Endothelial cell of umbilical vein (primary cell): Measurements from ENCODE around the gene NLRC3.

Experiments
- EZH2 ChIP-seq: IDR thresholded peaks from 2 replicates; pipeline ENCODE4 v1.6.1; 2012; ENCODE audit warnings: borderline replicate concordance, low read depth, mild to moderate bottlenecking, moderate library complexity, low read length, inconsistent platforms; ENCODE audit not compliant: severe bottlenecking
- FOS ChIP-seq: IDR thresholded peaks from 2 replicates; pipeline ENCODE4 v1.6.1; 2011; ENCODE audit warnings: mild to moderate bottlenecking, low read length, moderate library complexity, borderline replicate concordance; ENCODE audit not compliant: insufficient read depth
- GATA2 ChIP-seq: IDR thresholded peaks from 2 replicates; pipeline ENCODE4 v1.7.0; 2011; ENCODE audit warnings: low read depth, mild to moderate bottlenecking, moderate library complexity, mixed read lengths, low read length; ENCODE audit not compliant: insufficient read length, insufficient read depth
- JUN ChIP-seq: IDR thresholded peaks from 2 replicates; pipeline ENCODE4 v1.6.1; 2011; ENCODE audit warnings: borderline replicate concordance, low read depth; ENCODE audit not compliant: insufficient read length, insufficient read depth
- MYC ChIP-seq: IDR thresholded peaks from one replicate; pipeline ENCODE4 v1.6.1; 2011; ENCODE audit warnings: mild to moderate bottlenecking, low read depth, low read length
- POLR2A ChIP-seq: IDR thresholded peaks from 2 replicates; pipeline ENCODE4 v1.6.1; 2012; ENCODE audit warnings: low read depth, mild to moderate bottlenecking, control low read depth, low read length
- POLR2AphosphoS5 ChIP-seq: IDR thresholded peaks from 2 replicates; pipeline ENCODE4 v1.6.1; 2012; ENCODE audit warnings: low read depth, mild to moderate bottlenecking, control low read depth, low read length, moderate library complexity; ENCODE audit not compliant: insufficient read depth
- TF ChIP-seq, protein P1 (sequence below), 2 donors: IDR thresholded peaks; 1 replicate in 1 of 2; 2 replicates in 1 of 2; pipeline ENCODE4 v1.5.1; 2011; ENCODE audit warnings: low read length in 2 of 2, mild to moderate bottlenecking in 2 of 2, moderate library complexity in 2 of 2, control low read depth in 1 of 2, inconsistent platforms in 1 of 2, low read depth in 1 of 2; ENCODE audit not compliant: insufficient read depth in 1 of 2; ENCODE audit errors: extremely low read depth in 1 of 2
- TF ChIP-seq, protein P2 (sequence below): IDR thresholded peaks from 2 replicates; pipeline ENCODE4 v1.6.1; 2011; ENCODE audit not compliant: insufficient read depth, insufficient read length

DNA sequence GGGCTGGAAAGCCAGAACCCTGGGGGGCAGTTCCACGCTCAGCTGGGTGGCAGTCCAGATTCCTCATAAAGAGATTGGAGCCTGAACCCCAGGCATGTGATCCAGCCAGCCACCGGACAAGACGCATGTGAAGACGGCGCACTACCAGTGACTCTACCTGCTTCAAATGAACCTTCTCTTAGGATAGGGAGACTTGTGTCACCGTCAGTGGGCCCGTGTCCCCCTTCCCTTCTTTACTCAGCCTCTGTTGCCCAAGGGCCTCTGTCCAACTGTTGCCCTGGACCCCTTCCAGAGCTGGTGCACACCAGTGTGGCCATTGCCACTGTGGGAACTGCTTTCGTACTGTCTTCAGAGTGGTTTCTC, 58.2 kb downstream of the NLRC3 start:
- TF ChIP-seq, protein P1, sequence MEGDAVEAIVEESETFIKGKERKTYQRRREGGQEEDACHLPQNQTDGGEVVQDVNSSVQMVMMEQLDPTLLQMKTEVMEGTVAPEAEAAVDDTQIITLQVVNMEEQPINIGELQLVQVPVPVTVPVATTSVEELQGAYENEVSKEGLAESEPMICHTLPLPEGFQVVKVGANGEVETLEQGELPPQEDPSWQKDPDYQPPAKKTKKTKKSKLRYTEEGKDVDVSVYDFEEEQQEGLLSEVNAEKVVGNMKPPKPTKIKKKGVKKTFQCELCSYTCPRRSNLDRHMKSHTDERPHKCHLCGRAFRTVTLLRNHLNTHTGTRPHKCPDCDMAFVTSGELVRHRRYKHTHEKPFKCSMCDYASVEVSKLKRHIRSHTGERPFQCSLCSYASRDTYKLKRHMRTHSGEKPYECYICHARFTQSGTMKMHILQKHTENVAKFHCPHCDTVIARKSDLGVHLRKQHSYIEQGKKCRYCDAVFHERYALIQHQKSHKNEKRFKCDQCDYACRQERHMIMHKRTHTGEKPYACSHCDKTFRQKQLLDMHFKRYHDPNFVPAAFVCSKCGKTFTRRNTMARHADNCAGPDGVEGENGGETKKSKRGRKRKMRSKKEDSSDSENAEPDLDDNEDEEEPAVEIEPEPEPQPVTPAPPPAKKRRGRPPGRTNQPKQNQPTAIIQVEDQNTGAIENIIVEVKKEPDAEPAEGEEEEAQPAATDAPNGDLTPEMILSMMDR (IDR thresholded peaks at IDR 0.05; ENCODE audit: extremely low read depth in 1 of 2, insufficient read depth in 1 of 2, low read depth in 1 of 2, low read length in 2 of 2), result no peak
- TF ChIP-seq EZH2, result no peak
- no peak for TF ChIP-seq MYC
- no peak for TF ChIP-seq POLR2A
- no peak for TF ChIP-seq FOS
- no peak for TF ChIP-seq POLR2AphosphoS5
- TF ChIP-seq GATA2, result no peak
- TF ChIP-seq, protein P2, sequence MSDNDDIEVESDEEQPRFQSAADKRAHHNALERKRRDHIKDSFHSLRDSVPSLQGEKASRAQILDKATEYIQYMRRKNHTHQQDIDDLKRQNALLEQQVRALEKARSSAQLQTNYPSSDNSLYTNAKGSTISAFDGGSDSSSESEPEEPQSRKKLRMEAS, result no peak
- no peak for TF ChIP-seq JUN
